Heart right ventricle (tissue), 16 donors: ENCODE results near the gene RAP1GAP. TPM values are rescaled to one million over a fixed set of nuclear protein-coding genes. Genes with fewer than 3 reads are reported as not detected.

ENCODE experiments used
- ATAC-seq, 8 donors: fragments of 200-7000 bp; cut with Tn5 transposase; one replicate each; pipeline ENCODE4 v1.9.1; 2020; ENCODE audit warnings: mild to moderate bottlenecking in 8 of 8, moderate library complexity in 8 of 8, moderate number of reproducible peaks in 1 of 8
- DNase-seq, 2 donors: peaks; one replicate each; pipeline ENCODE4 v3.0.0-alpha.2; 2020
- H3K27ac ChIP-seq, 10 donors: fragments of 200-600 bp; sonication (generic) in 2 of 10; one replicate each; pipeline versions ENCODE4 v1.5.0 to v1.8.0; 2020 to 2022; ENCODE audit warnings: mild to moderate bottlenecking in 3 of 10
- H3K27me3 ChIP-seq, 7 donors: fragments of 200-600 bp; one replicate each; pipeline ENCODE4 v1.8.0; 2021 to 2022; ENCODE audit warnings: mild to moderate bottlenecking in 2 of 7
- H3K36me3 ChIP-seq, 9 donors: fragments of 200-600 bp; sonication (generic) in 1 of 9; one replicate each; pipeline versions ENCODE4 v1.5.0 to v1.8.0; 2020 to 2022; ENCODE audit warnings: mild to moderate bottlenecking in 2 of 9
- H3K4me1 ChIP-seq, 9 donors: fragments of 200-600 bp; sonication (generic) in 1 of 9; one replicate each; pipeline versions ENCODE4 v1.5.0 to v1.8.0; 2020 to 2022; ENCODE audit warnings: mild to moderate bottlenecking in 4 of 9
- H3K4me3 ChIP-seq, 10 donors: fragments of 200-600 bp; sonication (generic) in 2 of 10; one replicate each; pipeline versions ENCODE4 v1.5.0 to v1.8.0; 2020 to 2022; ENCODE audit warnings: mild to moderate bottlenecking in 7 of 10, moderate library complexity in 2 of 10
- H3K9me3 ChIP-seq, 11 donors: fragments of 200-600 bp in 10 of 11; sonication (generic) in 2 of 11; one replicate each; pipeline versions ENCODE4 v1.5.0 to v1.8.0; 2013 to 2022; ENCODE audit warnings: mild to moderate bottlenecking in 2 of 11, control low read depth in 1 of 11, moderate library complexity in 1 of 11
- CTCF ChIP-seq, 9 donors: fragments of 200-600 bp; sonication (generic) in 2 of 9; IDR thresholded peaks; one replicate each; pipeline versions ENCODE4 v1.5.0 to v1.8.0; 2021 to 2022; ENCODE audit warnings: antibody characterized with exemption in 9 of 9, mild to moderate bottlenecking in 5 of 9, moderate library complexity in 1 of 9
- WGBS, 2 donors: extraction: QIAGEN DNeasy Blood & Tissue Kit; methylation state at CpG; one replicate each; pipeline ENCODE4 v1.1.7; 2013; ENCODE audit warnings: inconsistent platforms in 1 of 2; 5-methylcytosine and 5-hydroxymethylcytosine counted together
- intact Hi-C, 10 donors: fragments of 100-400 bp; cut with DNase I; formaldehyde crosslinking; loops; one replicate each; pipeline versions ENCODE4 v1.11.1 to v1.14.2; 2022
- polyA plus RNA-seq, 2 donors: library from polyadenylated mRNA; stranded (reverse); fragments of 200-250 nt; gene quantifications; one replicate each; pipeline ENCODE4 v1.2.3, GENCODE V29; 2013
- total RNA-seq, 10 donors: library from RNA; stranded (reverse); fragmentation: NEBNext Ultra II Directional in 3 of 10; extraction: Animal tissue kit (Norgen Biotek cat#: 25700) in 3 of 10; gene quantifications; one replicate each; pipeline versions ENCODE4 v1.2.1 to v1.2.4, GENCODE V29; 2021 to 2023
- donor health status: Arrhythmogenic right ventricular cardiomyopathy.
- donor health status: ischemic (EF 13 %, LVEDD 7.1; RV severe dilation, severe dysfunction).
- donor health status: healthy with polysubstance abuse.
- donor health status: DM: no; HTN: yes; CAD: no.
- donor health status: DM: no; HTN: no; CAD: no.
- donor health status: ischemic (EF 25% LVEDD 6.9; RV normal size, moderate dysfunction).
- donor health status: ischemic (EF 25% LVEDD 5.7; RV mildly dilated, moderate dysfunction).
- donor health status: healthy.
- donor health status: DM: yes; HTN: yes; CAD: no.
- donor health status: Ischemic cardiomyopathy.
- donor health status: ischemic (EF 35%, LVEDD 5.7; RV mildly dilated, moderate dysfunction).
- donor health status: nonischemic (EF 11% LVEDD 7.7; RV severe dilation, severe dysfunction).
- donor health status: DM: yes; HTN: yes; CAD: no.
- donor health status: PGD.
- donor health status: ischemic (EF 29% LVEDD 5.4; RV normal size, mild dysfunction).
- donor health status: nonischemic (EF 23%, LVEDD 6.1; RV moderate dilation, normal function).

The RAP1GAP gene
- total and polyA plus RNA-seq, 12 donors: 0.42 to 5.9 (median 4.0) TPM

GRCh38 chr1:21621761-21622436 is 47.3 kb downstream of the RAP1GAP start:
- intact Hi-C loops: no loop called here
- Histone ChIP-seq H3K36me3 (no peaks in the 10 kb centered on the region), H3K9me3 (no peaks in the 10 kb centered on the region), H3K27me3 (peaks cover 0 to 48% (median 35%) of the 10 kb centered on the region in 7 donors), H3K4me3 (no peak overlapping the region), H3K4me1 (peaks cover 0 to 25% (median 7%) of the 10 kb centered on the region in 9 donors), H3K27ac (no peak overlapping the region)
- ATAC-seq (no peak), DNase-seq (no peak)
- no peak for TF ChIP-seq CTCF (IDR thresholded peaks at IDR 0.05)
- 26 to 33% methylated on average over 32 to 39 of the region's 39 CpGs for WGBS, 2 donors

DNA sequence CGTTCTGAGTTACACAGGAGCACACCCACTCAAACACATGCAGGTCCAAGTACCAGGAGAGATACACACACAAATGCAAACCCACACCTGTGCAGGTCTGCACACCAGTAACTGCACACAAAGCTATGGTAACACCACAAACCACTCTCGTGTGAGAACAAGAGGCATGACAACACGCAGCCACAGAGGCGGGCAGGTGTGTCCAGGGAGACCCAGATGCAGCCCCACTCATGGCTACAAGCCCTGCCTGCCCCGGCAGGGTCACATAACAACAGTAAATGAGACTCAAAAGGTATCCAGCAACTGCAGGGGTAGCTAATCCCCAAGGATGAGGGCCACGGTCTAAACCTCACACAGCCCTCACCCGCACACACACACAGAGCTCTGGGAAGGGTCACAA is 48.1 kb downstream of the RAP1GAP start:
- Histone ChIP-seq H3K27ac (no peak overlapping the region), H3K9me3 (no peaks in the 10 kb centered on the region), H3K4me3 (no peak overlapping the region), H3K27me3 (peaks cover 0 to 48% (median 32%) of the 10 kb centered on the region in 7 donors), H3K36me3 (no peaks in the 10 kb centered on the region), H3K4me1 (peaks cover 0 to 25% (median 7%) of the 10 kb centered on the region in 9 donors)
- intact Hi-C loops: no loop called here
- no peak for DNase-seq
- no peak for TF ChIP-seq CTCF (IDR thresholded peaks at IDR 0.05)
- no peak for ATAC-seq
- 81 to 87% methylated on average over 7 of the region's 7 CpGs for WGBS, 2 donors

- TF ChIP-seq CTCF (IDR thresholded peaks at IDR 0.05): no peak
- no peak overlapping the region for H3K4me3 ChIP-seq
- DNase-seq (peak in 1 of 2 donors; percentile 39), ATAC-seq (peak; percentile 28 to 75 (median 68))
- peaks cover 0 to 25% (median 7%) of the 10 kb centered on the region in 9 donors for H3K4me1 ChIP-seq
- H3K27ac ChIP-seq: no peak overlapping the region
- no peaks in the 10 kb centered on the region for H3K36me3 ChIP-seq
- no peaks in the 10 kb centered on the region for H3K9me3 ChIP-seq
- WGBS, 2 donors: 17 to 22% methylated on average over 14 to 16 of the region's 16 CpGs
- intact Hi-C loops: no loop called here
- H3K27me3 ChIP-seq: peaks cover 0 to 48% (median 32%) of the 10 kb centered on the region in 7 donors
Measured at GRCh38 chr1:21620496-21620895, 48.7 kb downstream of the RAP1GAP start.

DNA sequence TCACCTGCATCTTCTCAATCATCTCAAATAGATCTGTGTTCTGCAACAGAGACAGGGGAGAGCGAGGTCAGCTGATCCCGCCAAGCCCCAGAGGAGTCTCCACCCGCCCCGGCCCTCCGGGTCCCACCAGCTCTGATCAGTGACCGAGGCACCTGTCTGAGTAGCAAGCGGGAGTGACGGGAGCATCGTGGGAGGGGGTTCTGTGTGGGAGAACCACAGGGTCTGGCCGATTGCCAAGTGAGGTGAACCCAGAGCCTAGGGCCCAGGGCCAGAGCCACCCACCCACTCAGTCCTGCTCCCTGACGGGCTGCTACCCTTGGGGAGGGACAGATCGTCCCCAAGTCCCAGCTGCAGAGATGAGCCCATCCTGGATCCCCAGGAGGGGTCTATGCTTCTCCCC is 49.1 kb downstream of the RAP1GAP start:
- Histone ChIP-seq H3K27ac (no peak overlapping the region), H3K4me3 (no peak overlapping the region), H3K36me3 (no peaks in the 10 kb centered on the region), H3K9me3 (no peaks in the 10 kb centered on the region), H3K4me1 (peaks cover 0 to 25% (median 7%) of the 10 kb centered on the region in 9 donors), H3K27me3 (peaks cover 0 to 48% (median 32%) of the 10 kb centered on the region in 7 donors)
- WGBS, 2 donors: 57 to 59% methylated on average over 12 of the region's 12 CpGs
- ATAC-seq (peak in 1 of 8 donors; percentile 11), DNase-seq (no peak)
- intact Hi-C loops: no loop called here
- TF ChIP-seq CTCF (IDR thresholded peaks at IDR 0.05): no peak
